Dendritic cell treated with granulocyte-macrophage colony-stimulating factor and Interleukin-4, amounts not matched to agents 40 ng/mL and 50 ng/mL, for 4 days (primary cell): ENCODE results near the gene PTPRN2.
"Not testable (repeated sequence)": the region's sequence is repeated elsewhere in the genome, so short reads cannot be mapped to it uniquely, and the experiment has no call there.

ENCODE experiments used
- H3K27ac Mint-ChIP-seq: one replicate; pipeline ENCODE4 v1.8.0; 2022; ENCODE audit warnings: mild to moderate bottlenecking, mixed read lengths
- H3K27me3 Mint-ChIP-seq: one replicate; pipeline ENCODE4 v1.8.0; 2022; ENCODE audit warnings: mild to moderate bottlenecking, mixed read lengths
- H3K36me3 Mint-ChIP-seq: one replicate; pipeline ENCODE4 v1.8.0; 2022; ENCODE audit warnings: low read depth, mixed read lengths
- H3K4me1 Mint-ChIP-seq: one replicate; pipeline ENCODE4 v1.8.0; 2022; ENCODE audit warnings: low read depth, mixed read lengths
- H3K4me3 Mint-ChIP-seq: one replicate; pipeline ENCODE4 v1.8.0; 2022; ENCODE audit warnings: mild to moderate bottlenecking, moderate library complexity, mixed read lengths
- H3K9me3 Mint-ChIP-seq: one replicate; pipeline ENCODE4 v1.8.0; 2022; ENCODE audit warnings: mixed read lengths
- intact Hi-C: fragments of 100-400 bp; cut with micrococcal nuclease; formaldehyde crosslinking; loops from one replicate; pipeline ENCODE4 v1.15.0; 2022

The PTPRN2 gene

GRCh38 chr7:157665634-157665988, 922.0 kb downstream of the PTPRN2 start:
- H3K4me1 Mint-ChIP-seq, H3K9me3 Mint-ChIP-seq, H3K27me3 Mint-ChIP-seq, H3K27ac Mint-ChIP-seq, intact Hi-C loops, H3K4me3 Mint-ChIP-seq, H3K36me3 Mint-ChIP-seq: not testable (repeated sequence)

DNA sequence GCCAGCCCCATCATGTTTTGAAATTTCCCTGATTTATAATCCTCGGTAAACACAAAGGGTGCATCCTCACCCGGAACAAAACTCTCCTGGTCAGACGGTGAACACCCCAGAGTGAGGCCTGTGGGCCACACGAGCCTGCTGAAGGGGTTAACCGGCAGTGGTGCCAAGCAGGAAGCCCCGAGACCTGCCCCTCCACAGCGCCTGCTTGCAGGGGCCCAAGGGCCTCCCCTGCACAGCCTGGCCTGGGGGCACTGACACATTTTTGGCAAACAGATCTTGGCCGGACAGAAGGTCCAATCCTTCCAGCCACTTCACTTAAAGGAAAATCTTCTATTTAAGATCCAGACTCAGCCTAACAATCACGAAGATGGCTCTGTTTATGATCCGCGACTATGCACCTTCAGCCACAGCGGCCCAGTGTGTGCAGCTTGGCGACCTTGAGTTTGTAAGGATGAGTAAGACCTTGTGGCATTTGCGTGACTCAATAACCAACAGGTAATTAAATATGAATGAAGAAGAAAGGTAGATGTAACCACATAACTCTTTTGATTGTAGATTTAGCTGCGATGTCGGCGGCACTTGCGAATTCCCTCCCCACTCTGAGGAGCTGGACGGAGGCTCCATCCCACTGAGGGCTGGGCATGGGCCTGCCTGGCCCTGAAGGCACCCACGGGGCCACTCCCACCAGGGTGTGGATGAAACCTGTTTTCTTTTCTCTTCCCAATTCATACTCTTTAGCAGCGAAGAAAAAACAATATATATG, 922.6 kb downstream of the PTPRN2 start:
- Mint-ChIP-seq H3K27ac (no peak overlapping the region), H3K4me3 (no peak overlapping the region), H3K9me3 (no peaks in the 10 kb centered on the region), H3K36me3 (no peaks in the 10 kb centered on the region), H3K27me3 (peaks cover 8% of the 10 kb centered on the region), H3K4me1 (peaks cover 10% of the 10 kb centered on the region)
- intact Hi-C loops: no loop called here

DNA sequence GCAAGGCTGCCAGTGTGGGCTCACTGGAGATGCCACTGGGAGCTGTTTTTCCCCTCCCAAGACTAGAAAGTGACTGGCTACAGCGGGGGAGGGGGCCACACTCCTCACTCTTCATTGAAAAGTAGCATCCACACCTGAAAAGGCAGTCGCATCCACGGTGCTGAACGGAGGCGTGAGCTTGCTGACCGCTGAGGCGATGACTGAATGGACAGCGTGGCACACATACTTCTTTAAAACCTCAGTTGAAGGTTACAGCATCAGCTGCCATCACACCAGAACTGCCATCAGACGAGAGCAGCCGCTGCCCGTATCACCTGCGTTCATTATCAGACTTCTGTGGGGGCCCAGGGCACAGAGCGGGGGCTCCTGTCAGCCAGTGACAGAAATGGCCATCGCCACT, 923.6 kb downstream of the PTPRN2 start:
- peaks cover 3% of the 10 kb centered on the region for H3K27me3 Mint-ChIP-seq
- peaks cover 10% of the 10 kb centered on the region for H3K4me1 Mint-ChIP-seq
- H3K36me3 Mint-ChIP-seq: no peaks in the 10 kb centered on the region
- H3K4me3 Mint-ChIP-seq: no peak overlapping the region
- intact Hi-C loops: no loop called here
- no peak overlapping the region for H3K27ac Mint-ChIP-seq
- no peaks in the 10 kb centered on the region for H3K9me3 Mint-ChIP-seq

DNA sequence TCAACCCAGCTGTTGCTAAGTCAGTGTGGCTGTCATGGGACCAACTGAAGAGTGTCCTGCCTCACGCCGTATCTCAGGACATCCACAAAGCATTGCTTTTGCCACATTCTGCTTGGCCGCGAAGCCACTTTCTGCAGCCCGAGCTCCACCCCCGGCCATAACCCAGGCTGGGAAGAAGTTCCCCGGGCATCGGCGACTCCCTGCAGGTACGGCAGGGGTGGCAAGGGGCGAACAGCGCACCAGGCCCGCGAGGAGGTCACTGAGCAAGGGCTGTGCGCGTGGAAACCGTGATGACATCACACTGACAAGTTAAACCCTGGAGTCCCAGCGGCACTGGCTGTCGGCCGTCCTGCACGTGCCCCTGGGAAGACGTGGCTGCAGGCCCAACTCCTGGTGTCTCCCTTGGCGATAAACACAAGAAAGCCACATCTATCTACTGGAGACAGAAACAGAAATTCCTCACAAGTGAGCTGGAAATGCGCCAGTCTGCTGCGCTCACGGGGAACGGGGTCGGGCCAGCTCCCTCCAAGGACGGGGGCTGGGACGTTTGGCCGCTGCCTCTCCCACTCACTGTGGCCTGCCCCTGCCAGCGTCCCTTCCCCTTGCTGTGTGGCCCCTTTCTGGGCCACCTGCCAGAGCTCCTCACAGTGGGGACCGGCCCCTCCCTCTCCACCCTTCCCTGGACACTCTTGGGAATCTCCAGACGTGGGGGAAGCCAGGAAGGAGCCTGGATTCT, 924.5 kb downstream of the PTPRN2 start:
- H3K9me3 Mint-ChIP-seq: no peaks in the 10 kb centered on the region
- H3K27ac Mint-ChIP-seq: no peak overlapping the region
- no peaks in the 10 kb centered on the region for H3K36me3 Mint-ChIP-seq
- intact Hi-C loops: no loop called here
- no peak overlapping the region for H3K4me3 Mint-ChIP-seq
- no peaks in the 10 kb centered on the region for H3K27me3 Mint-ChIP-seq
- H3K4me1 Mint-ChIP-seq: peaks cover 2% of the 10 kb centered on the region

GRCh38 chr7:157662110-157662791, 925.4 kb downstream of the PTPRN2 start:
- H3K4me1 Mint-ChIP-seq: no peaks in the 10 kb centered on the region
- intact Hi-C loops: no loop called here

GRCh38 chr7:157661611-157661975, 926.0 kb downstream of the PTPRN2 start:
- no peaks in the 10 kb centered on the region for H3K9me3 Mint-ChIP-seq
- H3K27ac Mint-ChIP-seq: no peak overlapping the region
- intact Hi-C loops: no loop called here
- no peaks in the 10 kb centered on the region for H3K36me3 Mint-ChIP-seq
- no peak overlapping the region for H3K4me3 Mint-ChIP-seq
- no peaks in the 10 kb centered on the region for H3K27me3 Mint-ChIP-seq
- H3K4me1 Mint-ChIP-seq: no peaks in the 10 kb centered on the region

More at GRCh38 chr7:157662110-157662791, 925.4 kb downstream of the PTPRN2 start:
- H3K27ac Mint-ChIP-seq: no peak overlapping the region
- H3K27me3 Mint-ChIP-seq: no peaks in the 10 kb centered on the region
- H3K9me3 Mint-ChIP-seq: no peaks in the 10 kb centered on the region
- no peaks in the 10 kb centered on the region for H3K36me3 Mint-ChIP-seq
- H3K4me3 Mint-ChIP-seq: no peak overlapping the region

DNA sequence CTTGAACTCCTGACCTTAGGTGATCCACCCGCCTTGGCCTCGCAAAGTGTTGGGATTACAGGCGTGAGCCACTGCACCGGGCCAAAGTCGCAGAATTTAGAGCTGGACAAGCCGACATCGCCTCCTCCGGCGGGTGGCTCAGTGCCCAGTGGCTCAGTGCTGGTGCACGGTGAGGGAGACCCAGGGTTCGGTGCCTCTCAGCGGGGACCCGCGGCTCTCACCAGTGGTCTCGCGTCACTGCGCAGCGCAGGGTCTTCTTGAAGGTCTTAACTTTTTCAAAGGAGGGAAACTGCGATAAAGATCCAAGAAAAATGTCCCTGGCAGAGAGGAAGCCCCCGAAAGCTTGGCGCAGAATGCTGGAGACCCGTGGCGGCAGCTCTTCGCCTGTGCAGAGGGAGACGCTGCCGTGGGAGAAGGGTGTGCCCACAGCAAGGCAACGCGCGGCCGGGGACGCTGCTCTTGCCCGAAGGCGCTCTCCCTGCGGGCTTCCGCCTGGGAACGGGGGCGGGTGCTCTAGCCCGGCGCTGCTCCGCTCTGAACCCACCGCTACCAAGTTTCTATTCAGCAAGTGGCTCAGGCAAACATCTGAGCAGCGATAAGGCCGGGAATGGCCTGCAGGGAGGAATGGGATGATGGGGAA, 926.5 kb downstream of the PTPRN2 start:
- Mint-ChIP-seq H3K4me3 (no peak overlapping the region), H3K27me3 (no peaks in the 10 kb centered on the region)

DNA sequence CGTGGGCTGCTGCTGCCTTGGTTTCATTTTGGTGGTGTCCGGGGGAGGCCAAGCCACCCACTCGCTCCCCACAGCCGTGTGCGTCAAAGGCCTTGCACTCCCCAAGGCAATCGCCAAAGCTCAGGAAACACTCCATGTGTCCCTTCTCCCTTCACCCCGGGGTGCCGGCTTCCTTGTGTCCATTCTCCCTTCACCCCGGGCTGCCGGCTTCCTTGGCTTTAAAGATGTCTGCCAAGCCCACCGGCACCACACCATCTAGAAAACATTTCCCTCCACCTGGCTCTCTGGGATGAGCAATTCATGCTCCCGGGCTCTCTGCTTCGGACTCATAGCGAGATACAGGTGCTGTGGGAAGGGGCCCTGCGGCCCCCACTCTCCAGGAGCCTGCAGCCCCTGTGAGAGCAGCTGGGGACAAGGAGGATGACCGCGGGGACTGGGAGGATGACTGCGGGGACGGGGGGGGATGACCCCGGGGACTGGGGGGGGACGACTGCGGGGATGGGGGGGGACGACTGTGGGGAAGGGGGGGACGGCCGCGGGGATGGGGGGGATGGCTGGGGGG, 928.7 kb downstream of the PTPRN2 start:
- Mint-ChIP-seq H3K36me3 (no peaks in the 10 kb centered on the region), H3K4me1 (no peaks in the 10 kb centered on the region), H3K27ac (no peak overlapping the region), H3K27me3 (no peaks in the 10 kb centered on the region), H3K4me3 (no peak overlapping the region), H3K9me3 (no peaks in the 10 kb centered on the region)
- intact Hi-C loops: no loop called here

More for the DNA sequence above, 926.5 kb downstream of the PTPRN2 start:
- H3K4me1 Mint-ChIP-seq: no peaks in the 10 kb centered on the region
- no peak overlapping the region for H3K27ac Mint-ChIP-seq
- intact Hi-C loops: no loop called here
- H3K36me3 Mint-ChIP-seq: no peaks in the 10 kb centered on the region
- H3K9me3 Mint-ChIP-seq: no peaks in the 10 kb centered on the region

GRCh38 chr7:157657741-157658740, 929.6 kb downstream of the PTPRN2 start:
- Mint-ChIP-seq H3K4me3 (no peak overlapping the region), H3K9me3 (no peaks in the 10 kb centered on the region), H3K4me1 (no peaks in the 10 kb centered on the region), H3K27me3 (no peaks in the 10 kb centered on the region), H3K36me3 (no peaks in the 10 kb centered on the region), H3K27ac (no peak overlapping the region)
- intact Hi-C loops: no loop called here

DNA sequence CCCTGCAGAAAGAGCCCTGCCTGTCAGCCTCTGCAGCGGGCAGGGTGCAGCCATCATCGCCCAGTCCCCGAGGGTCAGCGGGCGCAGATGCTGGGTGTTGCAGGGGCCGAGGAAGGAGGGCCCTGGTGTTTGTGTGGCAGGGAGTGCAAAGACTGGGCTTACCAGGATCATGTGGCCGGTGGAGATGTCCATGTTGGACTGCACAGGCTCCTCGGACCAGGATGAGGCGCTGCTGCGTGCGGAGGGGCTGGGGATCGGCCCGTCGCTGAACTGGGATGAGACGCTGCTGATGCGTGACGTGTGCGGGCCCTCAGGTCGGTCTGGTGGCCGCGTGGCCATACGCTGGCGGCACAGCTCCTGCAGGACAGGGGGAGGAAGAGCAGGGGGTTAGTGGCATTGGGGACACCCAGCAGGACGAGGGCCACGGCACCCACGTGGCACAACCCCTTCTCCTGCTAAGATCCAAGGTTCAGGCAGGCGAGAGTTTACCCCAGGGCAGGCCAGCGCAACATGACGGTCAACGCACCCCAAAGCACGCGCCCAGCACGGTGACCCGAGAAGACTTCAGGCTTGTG, 931.3 kb downstream of the PTPRN2 start:
- no peak overlapping the region for H3K4me3 Mint-ChIP-seq
- H3K27ac Mint-ChIP-seq: no peak overlapping the region
- no peaks in the 10 kb centered on the region for H3K36me3 Mint-ChIP-seq
- H3K4me1 Mint-ChIP-seq: no peaks in the 10 kb centered on the region
- H3K9me3 Mint-ChIP-seq: no peaks in the 10 kb centered on the region
- intact Hi-C loops: no loop called here
- no peaks in the 10 kb centered on the region for H3K27me3 Mint-ChIP-seq

DNA sequence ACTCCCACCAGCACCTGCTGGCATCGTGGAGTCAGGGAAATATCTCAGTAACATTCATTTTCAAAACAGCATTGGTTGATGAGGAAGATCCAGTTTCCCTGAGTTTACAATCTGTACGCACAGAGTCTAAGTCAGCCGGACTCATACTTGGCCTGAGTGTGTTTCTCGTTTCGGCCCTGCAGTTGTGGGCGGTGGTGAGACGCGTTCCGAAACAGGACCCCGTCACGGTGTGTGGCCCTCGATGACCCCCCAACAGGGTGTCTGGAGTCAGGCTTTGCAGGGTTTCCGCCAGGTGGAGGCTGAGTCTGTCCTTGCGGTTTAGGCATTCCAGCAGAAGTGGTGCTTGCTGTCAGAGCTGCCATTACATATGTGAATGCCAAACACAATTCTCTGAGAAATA, 933.3 kb downstream of the PTPRN2 start:
- Mint-ChIP-seq H3K27ac (no peak overlapping the region), H3K9me3 (no peaks in the 10 kb centered on the region)

DNA sequence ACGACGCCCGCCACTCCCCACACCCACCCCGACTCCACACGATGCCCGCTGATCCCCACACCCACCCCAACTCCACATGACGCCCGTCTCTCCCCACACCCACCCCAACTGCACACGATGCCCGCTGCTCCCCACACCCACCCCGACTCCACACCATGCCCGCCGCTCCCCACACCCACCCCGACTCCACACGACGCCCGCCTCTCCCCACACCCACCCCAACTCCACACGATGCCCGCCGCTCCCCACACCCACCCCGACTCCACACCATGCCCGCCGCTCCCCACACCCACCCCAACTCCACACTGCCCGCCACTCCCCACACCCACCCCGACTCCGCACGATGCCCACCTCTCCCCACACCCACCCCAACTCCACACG, 933.8 kb downstream of the PTPRN2 start:
- no peak overlapping the region for H3K27ac Mint-ChIP-seq
- no peaks in the 10 kb centered on the region for H3K36me3 Mint-ChIP-seq
- no peaks in the 10 kb centered on the region for H3K9me3 Mint-ChIP-seq
- H3K27me3 Mint-ChIP-seq: no peaks in the 10 kb centered on the region
- intact Hi-C loops: no loop called here
- no peak overlapping the region for H3K4me3 Mint-ChIP-seq
- H3K4me1 Mint-ChIP-seq: no peaks in the 10 kb centered on the region

More for the DNA sequence above, 933.3 kb downstream of the PTPRN2 start:
- H3K36me3 Mint-ChIP-seq: no peaks in the 10 kb centered on the region
- H3K4me3 Mint-ChIP-seq: no peak overlapping the region
- intact Hi-C loops: no loop called here
- no peaks in the 10 kb centered on the region for H3K27me3 Mint-ChIP-seq
- H3K4me1 Mint-ChIP-seq: no peaks in the 10 kb centered on the region
